ENCODE results near the gene OXCT1. TPM values are rescaled to one million over a fixed set of nuclear protein-coding genes. Genes with fewer than 3 reads are reported as not detected.

OXCT1 gene
- total and polyA plus RNA-seq, 8 donors: 1.8 to 8.2 (median 3.0) TPM

GRCh38 chr5:41686767-41687166, 183.5 kb downstream of the OXCT1 start:
- H3K9me3 ChIP-seq: no peaks in the 10 kb centered on the region
- TF ChIP-seq CTCF (IDR thresholded peaks at IDR 0.05): no peak
- H3K27me3 ChIP-seq: no peaks in the 10 kb centered on the region
- intact Hi-C loops (cut with DNase I): no loop called here
- no peak for DNase-seq
- FAIRE-seq: no peak
- H3K4me1 ChIP-seq: no peaks in the 10 kb centered on the region
- no peaks in the 10 kb centered on the region for H3K36me3 ChIP-seq
- WGBS, 2 donors: 66 to 74% methylated on average over 2 of the region's 2 CpGs
- ATAC-seq: no peak
- no peak overlapping the region for H3K4me3 ChIP-seq
- no peak overlapping the region for H3K27ac ChIP-seq

GRCh38 chr5:41686191-41686590, 184.0 kb downstream of the OXCT1 start:
- no peak for ATAC-seq
- no peaks in the 10 kb centered on the region for H3K4me1 ChIP-seq
- no peak overlapping the region for H3K27ac ChIP-seq
- intact Hi-C loops (cut with DNase I): no loop called here
- H3K4me3 ChIP-seq: no peak overlapping the region
- no peaks in the 10 kb centered on the region for H3K27me3 ChIP-seq
- no peak for DNase-seq
- no peak for FAIRE-seq
- H3K9me3 ChIP-seq: no peaks in the 10 kb centered on the region
- H3K36me3 ChIP-seq: no peaks in the 10 kb centered on the region
- TF ChIP-seq CTCF (IDR thresholded peaks at IDR 0.05): no peak

GRCh38 chr5:41683181-41683580, 187.0 kb downstream of the OXCT1 start:
- WGBS, 2 donors: 65% methylated on average over 3 of the region's 3 CpGs
- intact Hi-C loops (cut with DNase I): no loop called here
- ATAC-seq (no peak), DNase-seq (no peak), FAIRE-seq (no peak)
- H3K27me3 ChIP-seq: no peaks in the 10 kb centered on the region
- TF ChIP-seq CTCF (IDR thresholded peaks at IDR 0.05): no peak
- no peak overlapping the region for H3K4me3 ChIP-seq
- H3K9me3 ChIP-seq: no peaks in the 10 kb centered on the region
- H3K27ac ChIP-seq: no peak overlapping the region
- H3K4me1 ChIP-seq: no peaks in the 10 kb centered on the region
- no peaks in the 10 kb centered on the region for H3K36me3 ChIP-seq

GRCh38 chr5:41682641-41683040, 187.6 kb downstream of the OXCT1 start:
- ATAC-seq (no peak), DNase-seq (no peak), FAIRE-seq (no peak)
- no peaks in the 10 kb centered on the region for H3K36me3 ChIP-seq
- no peaks in the 10 kb centered on the region for H3K9me3 ChIP-seq
- no peak overlapping the region for H3K4me3 ChIP-seq
- 21 to 24% methylated on average over 1 of the region's 1 CpG for WGBS, 2 donors
- no peak overlapping the region for H3K27ac ChIP-seq
- H3K4me1 ChIP-seq: no peaks in the 10 kb centered on the region
- H3K27me3 ChIP-seq: no peaks in the 10 kb centered on the region
- intact Hi-C loops (cut with DNase I): no loop called here
- TF ChIP-seq CTCF (IDR thresholded peaks at IDR 0.05): no peak

DNA sequence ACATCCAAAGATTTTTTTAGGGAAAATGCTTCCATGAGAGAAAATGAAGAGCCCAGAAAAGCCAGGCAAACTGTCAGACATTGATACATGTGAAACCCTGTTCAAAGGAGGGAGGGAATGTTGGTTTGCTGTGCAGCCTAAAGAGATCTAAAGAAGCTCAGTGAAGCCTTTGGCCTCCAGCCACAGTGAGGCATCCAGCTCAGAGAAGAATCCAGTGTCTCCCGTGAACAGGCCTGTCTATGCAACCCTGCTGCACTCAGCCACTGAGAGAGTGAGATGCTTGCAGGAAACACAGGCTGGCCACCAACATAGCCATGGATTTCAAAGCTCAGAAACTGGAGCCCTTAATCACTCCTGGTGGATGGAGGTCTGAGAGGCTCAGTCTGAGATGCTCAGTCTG, 188.4 kb downstream of the OXCT1 start:
- WGBS, 2 donors: 46 to 58% methylated on average over 1 of the region's 1 CpG

More for the DNA sequence above, 188.4 kb downstream of the OXCT1 start:
- FAIRE-seq (no peak), DNase-seq (no peak), ATAC-seq (no peak)
- H3K27ac ChIP-seq: no peak overlapping the region
- intact Hi-C loops (cut with DNase I): no loop called here
- no peaks in the 10 kb centered on the region for H3K4me1 ChIP-seq
- H3K4me3 ChIP-seq: no peak overlapping the region
- H3K27me3 ChIP-seq: no peaks in the 10 kb centered on the region
- H3K9me3 ChIP-seq: no peaks in the 10 kb centered on the region
- no peaks in the 10 kb centered on the region for H3K36me3 ChIP-seq
- TF ChIP-seq CTCF (IDR thresholded peaks at IDR 0.05): no peak

Other genes with a start within 250 kb of the OXCT1 start
- 10 to 100 TPM in 4 of 6 donors, 1 to 10 TPM in 2; 5.8 to 14.7 (median 11.7) TPM for gene RIMOC1, start 33.9 kb upstream of the OXCT1 start, total RNA-seq
- gene RIMOC1, start 33.9 kb upstream of the OXCT1 start, polyA plus RNA-seq: 1 to 10 TPM; 2.4 to 4.2 TPM
- gene FBXO4, start 54.9 kb upstream of the OXCT1 start, total RNA-seq: 10 to 100 TPM in 2 of 6 donors, 1 to 10 TPM in 4; 6.8 to 12.6 (median 8.6) TPM
- gene FBXO4, start 54.9 kb upstream of the OXCT1 start, polyA plus RNA-seq: 10 to 100 TPM; 11.4 to 11.8 TPM